PC-9 (cell line): ENCODE results near the gene C1QBP. TPM values are rescaled to one million over a fixed set of nuclear protein-coding genes. Genes with fewer than 3 reads are reported as not detected.
A peak's percentile ranks its signal among the peaks of the same experiment; 100 is the strongest.

Source experiments
- BruUV-seq: library from RNA; stranded (reverse); fragments of 400-500 nt; replicated peaks from 2 replicates; lab custom pipeline; 2021; lab: Mats Ljungman, UMichigan
- CTCF ChIA-PET: fragments of 300-600 bp; sonication (Branson Sonifier 250); formaldehyde crosslinking; loops from one replicate; lab custom pipeline; 2022; ENCODE audit warnings: antibody characterized with exemption; lab: Charles Lee
- POLR2A ChIA-PET: fragments of 300-600 bp; sonication (Branson Sonifier 250); formaldehyde crosslinking; loops from one replicate; lab custom pipeline; 2022; ENCODE audit warnings: antibody characterized with exemption; ENCODE audit not compliant: unreplicated experiment; lab: Charles Lee
- DNase-seq, 2 experiments: peaks; one replicate each; pipeline versions ENCODE4 v3.0.0 to v3.0.0-alpha.2; 2015 to 2022; ENCODE audit warnings: mixed read lengths in 1 of 2
- H2AFZ ChIP-seq: fragments of 200-600 bp; sonication (generic); 2 replicates; pipeline ENCODE4 v1.8.1; 2017; ENCODE audit warnings: antibody characterized with exemption
- H3F3A ChIP-seq: fragments of 200-600 bp; sonication (generic); 2 replicates; pipeline ENCODE4 v1.8.1; 2017; ENCODE audit warnings: antibody characterized with exemption, mild to moderate bottlenecking, low read depth; ENCODE audit not compliant: insufficient read depth
- H3K27ac ChIP-seq: fragments of 200-600 bp; sonication (generic); 2 replicates; pipeline ENCODE4 v1.6.1; 2016; ENCODE audit warnings: mixed run types
- H3K27me3 ChIP-seq: fragments of 200-600 bp; sonication (generic); 2 replicates; pipeline ENCODE4 v1.6.1; 2016; ENCODE audit warnings: low read depth, mixed run types; ENCODE audit not compliant: insufficient read depth
- H3K36me3 ChIP-seq: fragments of 200-600 bp; sonication (generic); 2 replicates; pipeline ENCODE4 v1.6.1; 2016; ENCODE audit warnings: low read depth, mixed run types
- H3K4me1 ChIP-seq: fragments of 200-600 bp; sonication (generic); replicated peaks from 2 replicates; pipeline ENCODE4 v1.6.1; 2016; ENCODE audit warnings: mixed run types; ENCODE audit not compliant: insufficient read depth
- H3K4me2 ChIP-seq: fragments of 200-600 bp; sonication (generic); 2 replicates; pipeline ENCODE4 v1.6.1; 2017; ENCODE audit warnings: mixed run types
- H3K4me3 ChIP-seq: fragments of 200-600 bp; sonication (generic); 2 replicates; pipeline ENCODE4 v1.6.1; 2016; ENCODE audit warnings: mixed run types
- H3K79me2 ChIP-seq: fragments of 200-600 bp; sonication (generic); 2 replicates; pipeline ENCODE4 v1.6.1; 2017; ENCODE audit warnings: low read depth, mixed run types
- H3K9me2 ChIP-seq: fragments of 200-600 bp; sonication (generic); 2 replicates; pipeline ENCODE4 v1.8.1; 2017; ENCODE audit warnings: mild to moderate bottlenecking; ENCODE audit not compliant: insufficient read depth
- H3K9me3 ChIP-seq: fragments of 200-600 bp; sonication (generic); 2 replicates; pipeline ENCODE4 v1.8.1; 2016; ENCODE audit warnings: low read depth; ENCODE audit not compliant: insufficient read depth
- H4K20me1 ChIP-seq: fragments of 200-600 bp; sonication (generic); 2 replicates; pipeline ENCODE4 v1.8.1; 2017; ENCODE audit not compliant: insufficient read depth
- EZH2 ChIP-seq: fragments of 200-600 bp; sonication (generic); IDR thresholded peaks from 2 replicates; pipeline ENCODE4 v1.8.0; 2017; ENCODE audit warnings: antibody characterized with exemption, low read depth
- intact Hi-C: fragments of 100-400 bp; cut with micrococcal nuclease; formaldehyde crosslinking; loops from one replicate; pipeline ENCODE4 v1.10.0; 2022; ENCODE audit not compliant: unreplicated experiment
- total RNA-seq: library from RNA; stranded (reverse); gene quantifications from 2 replicates; pipeline ENCODE4 v1.2.3, GENCODE V29; 2021
- TF ChIP-seq, protein P1 (sequence below): fragments of 200-600 bp; sonication (generic); conservative IDR thresholded peaks from 2 replicates; pipeline ENCODE4 v1.6.1; 2017; ENCODE audit warnings: mixed run types, antibody characterized with exemption, mild to moderate bottlenecking, moderate library complexity

C1QBP gene
- total RNA-seq, 1 experiment from 2014 or later = 230 TPM

DNA sequence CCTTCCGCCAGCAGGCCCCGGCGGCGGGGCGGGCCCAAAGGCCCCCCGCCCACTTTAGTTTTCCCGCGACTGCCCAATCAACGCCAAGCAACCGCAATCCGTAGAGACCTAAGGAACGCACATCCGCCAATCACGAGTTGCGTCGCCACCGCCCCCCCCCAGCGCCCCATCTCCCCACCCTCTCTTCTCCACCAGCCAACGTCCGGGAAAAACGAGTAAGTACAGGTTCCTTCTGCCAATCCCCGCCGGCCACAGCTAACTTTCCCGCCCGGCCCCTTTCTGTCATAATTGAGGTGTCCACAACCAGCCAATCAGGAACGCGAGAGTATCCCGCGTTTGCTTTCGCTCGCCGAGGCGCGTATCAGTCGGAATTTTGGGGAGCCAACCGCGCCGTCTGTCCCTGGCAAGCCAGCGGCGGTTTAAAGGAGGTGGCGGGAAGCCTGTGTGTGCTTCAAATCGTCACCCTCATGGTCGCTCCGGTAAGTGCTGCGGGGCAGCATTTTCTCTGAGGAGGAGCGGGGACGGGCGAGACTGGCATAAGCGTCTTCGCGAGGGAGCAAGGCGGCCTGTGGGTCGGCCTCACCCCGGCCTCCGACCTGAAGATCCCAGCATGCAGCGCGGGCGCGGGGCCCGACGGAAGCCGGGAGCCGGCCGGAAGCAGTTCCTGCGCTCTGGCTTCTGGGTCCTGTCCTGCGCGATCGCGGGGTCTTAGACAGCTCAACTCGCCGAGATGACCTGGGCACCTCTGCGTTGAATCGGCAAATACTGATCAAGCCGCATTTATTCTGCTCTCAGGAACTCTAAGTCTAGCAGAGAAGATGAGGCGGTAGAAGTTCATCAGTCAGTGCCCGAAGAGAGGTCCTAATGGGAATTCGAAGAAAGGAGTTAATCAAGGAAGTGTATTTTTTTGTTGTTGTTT is 47.5 kb upstream of the C1QBP start, which contains the start of gene MIS12:
MIS12 (plus strand) TSS at position 361 of the 919 bp plus-strand sequence. CDS start 2,297 bp downstream, outside the sequence.
- H3K9me3 ChIP-seq = no peaks in the 10 kb centered on the region; the same call in 1 of the 2 replicates
- peak within 1 kb of the TSS; percentile 91 for H2AFZ ChIP-seq
- CTCF ChIA-PET = interaction anchor here (0.5 to 0.6 kb wide), 4 partner anchors 10 to 88 kb away, joined by 3 to 5 read pairs (median 4); no protein-coding TSS in a partner anchor

DNA sequence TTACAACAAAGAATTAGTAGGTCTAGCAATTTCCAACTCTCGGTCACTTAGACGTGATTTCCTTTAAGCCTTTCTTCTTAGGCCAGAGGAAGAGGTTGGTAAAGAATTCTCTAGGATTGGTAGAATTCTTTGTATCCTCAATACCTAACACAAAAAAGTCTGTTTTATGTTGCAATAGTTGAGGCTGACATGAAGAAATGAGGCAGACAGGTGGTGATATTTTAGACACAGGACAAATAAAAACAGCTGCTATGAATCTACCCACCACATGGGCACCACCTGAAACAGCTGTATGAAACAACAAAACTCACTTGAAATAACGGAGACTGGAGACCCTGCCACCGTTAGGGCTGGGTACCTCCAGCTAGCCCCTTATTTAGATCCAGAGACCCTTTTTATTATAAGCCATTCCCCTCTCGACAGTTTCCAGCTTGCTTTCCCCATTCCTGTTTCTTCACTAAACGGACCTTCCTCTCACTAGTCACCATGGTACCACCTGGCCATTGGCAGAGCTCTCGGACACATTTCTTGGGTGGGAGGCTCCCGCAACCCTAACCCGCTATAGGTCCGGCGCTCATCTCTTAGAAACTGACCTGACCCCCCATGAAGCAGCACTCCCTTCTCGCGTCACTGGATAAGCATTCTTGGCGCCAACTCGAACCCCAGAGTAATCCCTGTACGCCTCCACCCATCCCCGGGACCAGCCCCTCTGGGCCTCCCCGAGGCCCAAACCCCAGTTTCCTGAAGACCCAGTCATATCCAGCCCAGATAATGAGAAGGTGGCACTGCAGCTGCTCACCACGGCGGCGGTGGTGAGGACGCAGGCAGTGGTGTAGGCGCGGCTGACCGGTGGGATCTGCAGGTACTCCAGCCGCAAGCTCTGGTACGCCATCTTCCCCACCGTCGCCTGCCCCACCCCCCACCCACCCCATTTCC is 46.6 kb upstream of the C1QBP start, which contains the start of gene DERL2:
DERL2 (minus strand) TSS at position 909 of the 936 bp plus-strand sequence; CDS start at position 892, 17 bp downstream.
- no peak for DNase-seq
- H2AFZ ChIP-seq = peak within 1 kb of the TSS; percentile 91

More for the DNA sequence above, 47.5 kb upstream of the C1QBP start, which contains the start of gene MIS12:
- TF ChIP-seq EZH2 = no peak
- TF ChIP-seq, protein P1, sequence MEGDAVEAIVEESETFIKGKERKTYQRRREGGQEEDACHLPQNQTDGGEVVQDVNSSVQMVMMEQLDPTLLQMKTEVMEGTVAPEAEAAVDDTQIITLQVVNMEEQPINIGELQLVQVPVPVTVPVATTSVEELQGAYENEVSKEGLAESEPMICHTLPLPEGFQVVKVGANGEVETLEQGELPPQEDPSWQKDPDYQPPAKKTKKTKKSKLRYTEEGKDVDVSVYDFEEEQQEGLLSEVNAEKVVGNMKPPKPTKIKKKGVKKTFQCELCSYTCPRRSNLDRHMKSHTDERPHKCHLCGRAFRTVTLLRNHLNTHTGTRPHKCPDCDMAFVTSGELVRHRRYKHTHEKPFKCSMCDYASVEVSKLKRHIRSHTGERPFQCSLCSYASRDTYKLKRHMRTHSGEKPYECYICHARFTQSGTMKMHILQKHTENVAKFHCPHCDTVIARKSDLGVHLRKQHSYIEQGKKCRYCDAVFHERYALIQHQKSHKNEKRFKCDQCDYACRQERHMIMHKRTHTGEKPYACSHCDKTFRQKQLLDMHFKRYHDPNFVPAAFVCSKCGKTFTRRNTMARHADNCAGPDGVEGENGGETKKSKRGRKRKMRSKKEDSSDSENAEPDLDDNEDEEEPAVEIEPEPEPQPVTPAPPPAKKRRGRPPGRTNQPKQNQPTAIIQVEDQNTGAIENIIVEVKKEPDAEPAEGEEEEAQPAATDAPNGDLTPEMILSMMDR = no peak
- peak; percentile 97 to 98 for DNase-seq
- BruUV-seq = no TSS peak
- Histone ChIP-seq H3K27me3 (no peaks in the 10 kb centered on the region), H3K4me1 (peaks cover 16% of the 10 kb centered on the region; the same call in 1 of the 2 replicates), H3F3A (peaks cover 29% of the 10 kb centered on the region; the same call in 1 of the 2 replicates), H3K4me2 (peak within 1 kb of the TSS; percentile 91), H3K79me2 (peaks cover 56% of the 10 kb centered on the region), H3K36me3 (peaks cover 39% of the 10 kb centered on the region), H3K9me2 (no peaks in the 10 kb centered on the region), H4K20me1 (peaks cover 4% of the 10 kb centered on the region; the same call in 1 of the 2 replicates), H3K27ac (peak within 1 kb of the TSS; percentile 91), H3K4me3 (peak within 1 kb of the TSS; percentile 92)
- intact Hi-C loops = loop anchor here (1.0 to 5.0 kb wide), 2 partner anchors 17 to 204 kb away; partner anchors contain the start of gene RABEP1
- POLR2A ChIA-PET = interaction anchor here (0.6 to 0.8 kb wide), 7 partner anchors 16 to 1691 kb away, joined by 3 to 28 read pairs (median 5); partner anchors contain the start of gene NUP88

More for the DNA sequence above, 46.6 kb upstream of the C1QBP start, which contains the start of gene DERL2:
- peak within 1 kb of the TSS; percentile 91 for H3K4me2 ChIP-seq
- H3K79me2 ChIP-seq = peaks cover 56% of the 10 kb centered on the region
- TSS peak; percentile 46 for BruUV-seq
- peaks cover 22% of the 10 kb centered on the region; the same call in 1 of the 2 replicates for H3F3A ChIP-seq
- peaks cover 16% of the 10 kb centered on the region; the same call in 1 of the 2 replicates for H3K4me1 ChIP-seq
- CTCF ChIA-PET = interaction anchor here (0.5 to 0.6 kb wide), 2 partner anchors 9 to 89 kb away, joined by 4 to 5 read pairs; no protein-coding TSS in a partner anchor
- no peaks in the 10 kb centered on the region for H3K9me2 ChIP-seq
- H3K9me3 ChIP-seq = no peaks in the 10 kb centered on the region; the same call in 1 of the 2 replicates
- POLR2A ChIA-PET = interaction anchor here (0.7 to 0.8 kb wide), 3 partner anchors 30 to 1692 kb away, joined by 3 to 28 read pairs (median 5); no protein-coding TSS in a partner anchor
- H4K20me1 ChIP-seq = peaks cover 4% of the 10 kb centered on the region; the same call in 1 of the 2 replicates
- no peaks in the 10 kb centered on the region for H3K27me3 ChIP-seq
- peak within 1 kb of the TSS; percentile 91 for H3K27ac ChIP-seq
- intact Hi-C loops = loop anchor here (1.0 to 5.0 kb wide), 2 partner anchors 16 to 203 kb away; partner anchors contain the start of gene RABEP1
- H3K36me3 ChIP-seq = peaks cover 40% of the 10 kb centered on the region
- TF ChIP-seq, protein P1 = no peak
- TF ChIP-seq EZH2 = no peak
- H3K4me3 ChIP-seq = peak within 1 kb of the TSS; percentile 92
